Type B pancreatic cell (in vitro differentiated cells): ENCODE measurements around the gene NELL1. TPM values are rescaled to one million over a fixed set of nuclear protein-coding genes. Genes with fewer than 3 reads are reported as not detected.

ENCODE experiments used
- DNase-seq: peaks from one replicate; pipeline ENCODE4 v3.0.0; 2021; ENCODE audit warnings: mixed read lengths; ENCODE audit not compliant: unreplicated experiment; ENCODE audit errors: extremely low spot score
- H3K27ac Mint-ChIP-seq: 2 replicates; pipeline ENCODE4 v1.8.0; 2021; ENCODE audit warnings: mild to moderate bottlenecking, mixed read lengths
- H3K27me3 Mint-ChIP-seq: 2 replicates; pipeline ENCODE4 v1.8.0; 2021; ENCODE audit warnings: mixed read lengths
- H3K36me3 Mint-ChIP-seq: 2 replicates; pipeline ENCODE4 v1.8.0; 2021; ENCODE audit warnings: mixed read lengths
- H3K4me1 Mint-ChIP-seq: one replicate; pipeline ENCODE4 v1.8.0; 2021; ENCODE audit warnings: mixed read lengths; ENCODE audit not compliant: unreplicated experiment
- H3K4me3 Mint-ChIP-seq: 2 replicates; pipeline ENCODE4 v1.8.0; 2021; ENCODE audit warnings: mild to moderate bottlenecking, mixed read lengths
- H3K9me3 Mint-ChIP-seq: 2 replicates; pipeline ENCODE4 v1.8.0; 2021; ENCODE audit warnings: mixed read lengths
- total RNA-seq: library from RNA; stranded (reverse); gene quantifications from 2 replicates; pipeline ENCODE4 v1.2.1, GENCODE V29; 2021; ENCODE audit warnings: low replicate concordance
- TF ChIP-seq, protein P1 (sequence below): fragments of 200-600 bp; sonication (generic); conservative IDR thresholded peaks from 2 replicates; pipeline ENCODE4 v1.5.0; 2021; ENCODE audit warnings: antibody characterized with exemption, mild to moderate bottlenecking

NELL1 gene
- total RNA-seq, 1 donor from 2014 or later: 16.9 TPM

DNA sequence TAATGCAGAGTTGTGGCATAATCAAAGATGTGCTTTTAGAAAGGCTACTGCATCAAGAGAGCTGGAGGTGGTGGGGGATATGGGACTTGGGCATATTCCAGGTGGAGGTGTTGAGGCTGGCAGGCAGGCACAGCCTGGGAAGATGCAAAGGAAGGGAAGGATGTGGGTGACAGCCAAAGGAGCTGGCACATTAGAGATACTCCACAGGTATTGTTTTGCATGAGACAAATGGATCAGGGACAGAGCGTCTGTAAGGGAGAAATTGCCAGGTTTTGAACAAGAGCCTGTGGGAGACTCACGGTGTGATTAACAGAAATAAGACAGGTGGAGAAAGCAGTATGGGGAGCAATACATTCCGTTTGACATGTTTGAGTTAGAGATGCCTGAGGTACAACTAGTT is 263.7 kb downstream of the NELL1 start:
- DNase-seq: no peak
- H3K36me3 Mint-ChIP-seq: no peaks in the 10 kb centered on the region
- H3K4me3 Mint-ChIP-seq: no peak overlapping the region
- H3K27ac Mint-ChIP-seq: no peak overlapping the region
- no peaks in the 10 kb centered on the region for H3K4me1 Mint-ChIP-seq
- H3K27me3 Mint-ChIP-seq: no peaks in the 10 kb centered on the region
- TF ChIP-seq, protein P1, sequence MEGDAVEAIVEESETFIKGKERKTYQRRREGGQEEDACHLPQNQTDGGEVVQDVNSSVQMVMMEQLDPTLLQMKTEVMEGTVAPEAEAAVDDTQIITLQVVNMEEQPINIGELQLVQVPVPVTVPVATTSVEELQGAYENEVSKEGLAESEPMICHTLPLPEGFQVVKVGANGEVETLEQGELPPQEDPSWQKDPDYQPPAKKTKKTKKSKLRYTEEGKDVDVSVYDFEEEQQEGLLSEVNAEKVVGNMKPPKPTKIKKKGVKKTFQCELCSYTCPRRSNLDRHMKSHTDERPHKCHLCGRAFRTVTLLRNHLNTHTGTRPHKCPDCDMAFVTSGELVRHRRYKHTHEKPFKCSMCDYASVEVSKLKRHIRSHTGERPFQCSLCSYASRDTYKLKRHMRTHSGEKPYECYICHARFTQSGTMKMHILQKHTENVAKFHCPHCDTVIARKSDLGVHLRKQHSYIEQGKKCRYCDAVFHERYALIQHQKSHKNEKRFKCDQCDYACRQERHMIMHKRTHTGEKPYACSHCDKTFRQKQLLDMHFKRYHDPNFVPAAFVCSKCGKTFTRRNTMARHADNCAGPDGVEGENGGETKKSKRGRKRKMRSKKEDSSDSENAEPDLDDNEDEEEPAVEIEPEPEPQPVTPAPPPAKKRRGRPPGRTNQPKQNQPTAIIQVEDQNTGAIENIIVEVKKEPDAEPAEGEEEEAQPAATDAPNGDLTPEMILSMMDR: no peak
- H3K9me3 Mint-ChIP-seq: no peaks in the 10 kb centered on the region

DNA sequence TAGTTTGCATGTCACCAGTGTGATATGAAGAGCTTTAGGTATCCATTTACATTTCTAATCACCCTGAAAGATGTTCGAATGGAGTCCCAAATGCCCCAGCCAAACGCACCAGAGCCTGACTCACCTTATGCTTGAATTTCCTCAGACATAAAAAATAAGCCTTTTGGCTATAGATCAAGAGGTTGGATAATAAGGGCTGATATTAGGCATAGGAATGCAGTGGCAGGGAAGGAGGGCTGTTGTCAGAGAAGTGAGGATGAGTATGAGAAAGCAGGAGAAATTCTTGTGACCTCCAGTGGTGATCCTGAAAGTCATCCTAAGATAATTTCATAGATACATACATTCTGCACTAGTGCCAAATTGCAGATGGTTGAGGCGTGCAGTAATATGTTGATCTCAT is 264.6 kb downstream of the NELL1 start:
- DNase-seq: no peak
- Mint-ChIP-seq H3K27ac (no peak overlapping the region), H3K36me3 (no peaks in the 10 kb centered on the region), H3K27me3 (no peaks in the 10 kb centered on the region), H3K4me1 (no peaks in the 10 kb centered on the region), H3K4me3 (no peak overlapping the region), H3K9me3 (no peaks in the 10 kb centered on the region)
- TF ChIP-seq, protein P1: no peak

DNA sequence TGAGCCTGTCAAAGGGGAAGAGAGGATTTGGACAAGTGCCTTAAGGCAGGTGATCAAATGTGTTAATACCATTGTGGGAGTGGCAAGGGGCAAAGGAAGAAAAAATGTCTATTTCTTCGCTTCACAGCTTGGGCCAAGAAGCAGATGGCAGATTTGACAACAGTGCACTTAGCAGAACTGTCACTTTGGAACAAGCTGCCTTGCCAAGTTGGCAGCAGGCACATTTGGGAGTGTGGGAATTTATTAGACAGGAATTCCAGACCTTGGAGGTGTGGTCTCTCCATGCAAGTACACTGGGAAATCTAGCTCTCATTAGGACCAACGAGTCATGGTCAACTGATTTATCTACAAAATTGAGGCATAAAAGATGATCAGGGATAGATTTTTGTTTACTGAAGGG is 265.1 kb downstream of the NELL1 start:
- Mint-ChIP-seq H3K27ac (no peak overlapping the region), H3K36me3 (no peaks in the 10 kb centered on the region), H3K4me3 (no peak overlapping the region), H3K9me3 (no peaks in the 10 kb centered on the region), H3K4me1 (no peaks in the 10 kb centered on the region), H3K27me3 (no peaks in the 10 kb centered on the region)
- TF ChIP-seq, protein P1: no peak
- DNase-seq: no peak

DNA sequence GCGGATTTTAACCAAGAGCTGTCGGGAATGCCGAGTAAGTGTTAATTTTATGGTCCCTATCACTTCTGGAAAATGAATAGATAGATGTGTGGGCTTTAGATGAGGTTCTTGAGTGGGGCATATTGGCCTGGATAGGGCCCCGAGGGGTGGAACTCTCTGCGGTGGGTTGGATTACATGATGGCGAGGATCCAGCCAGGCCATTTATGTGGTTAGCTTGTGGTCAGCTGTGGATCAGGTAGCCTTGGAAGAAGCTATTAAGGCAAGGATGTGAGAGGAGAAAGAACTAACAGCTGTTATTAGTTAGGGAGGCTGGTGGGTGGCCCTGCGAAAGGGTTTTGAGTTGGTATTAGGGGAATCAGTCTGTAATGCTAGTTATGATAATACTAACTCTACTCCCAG is 268.4 kb downstream of the NELL1 start:
- Mint-ChIP-seq H3K27ac (no peak overlapping the region), H3K4me3 (no peak overlapping the region), H3K27me3 (no peaks in the 10 kb centered on the region), H3K4me1 (no peaks in the 10 kb centered on the region), H3K36me3 (no peaks in the 10 kb centered on the region), H3K9me3 (no peaks in the 10 kb centered on the region)
- TF ChIP-seq, protein P1: no peak
- DNase-seq: no peak

DNA sequence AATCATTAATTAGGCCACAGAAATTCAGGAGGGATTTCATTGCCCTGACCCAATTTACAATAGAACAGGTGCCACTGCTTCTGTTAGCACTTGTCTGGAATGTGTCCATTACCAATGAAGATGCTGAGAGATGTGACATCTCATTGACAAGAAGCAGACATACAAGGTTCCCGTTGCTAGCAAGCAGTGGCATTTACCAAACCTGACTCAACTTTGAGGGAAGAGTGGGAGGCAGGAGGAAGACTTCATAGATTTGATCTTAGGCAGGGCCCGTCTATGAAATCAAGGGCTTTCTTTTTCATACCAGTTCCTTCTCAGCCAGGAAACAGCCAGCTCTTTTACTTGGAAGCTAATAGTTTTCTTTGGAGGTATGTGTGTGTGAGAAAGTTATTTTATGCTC is 280.2 kb downstream of the NELL1 start:
- Mint-ChIP-seq H3K27me3 (no peaks in the 10 kb centered on the region), H3K4me3 (no peak overlapping the region), H3K4me1 (no peaks in the 10 kb centered on the region), H3K36me3 (no peaks in the 10 kb centered on the region), H3K27ac (no peak overlapping the region), H3K9me3 (no peaks in the 10 kb centered on the region)
- TF ChIP-seq, protein P1: no peak
- no peak for DNase-seq

DNA sequence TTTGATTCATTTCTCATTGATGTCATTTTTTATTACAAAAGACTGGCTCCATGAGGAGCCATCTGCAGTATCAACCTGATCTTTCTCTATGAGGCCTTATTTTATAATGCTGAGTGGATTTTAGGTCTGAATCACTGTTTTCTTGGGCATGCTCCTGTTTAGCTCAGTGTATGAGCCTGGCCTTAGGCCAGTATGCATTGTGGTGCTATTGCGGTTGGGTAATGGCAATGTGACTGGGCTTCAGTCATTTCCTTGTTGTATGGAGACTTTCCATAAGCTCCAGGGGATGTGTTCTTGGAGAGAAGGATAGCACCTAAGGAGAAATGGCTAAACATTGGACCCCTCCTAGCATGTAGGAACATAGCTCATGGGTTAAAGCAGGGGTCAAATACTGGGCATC is 293.2 kb downstream of the NELL1 start:
- no peak for DNase-seq
- Mint-ChIP-seq H3K4me1 (no peaks in the 10 kb centered on the region), H3K4me3 (no peak overlapping the region), H3K27ac (no peak overlapping the region), H3K36me3 (no peaks in the 10 kb centered on the region), H3K9me3 (no peaks in the 10 kb centered on the region), H3K27me3 (no peaks in the 10 kb centered on the region)
- TF ChIP-seq, protein P1: no peak
